ENCODE data around the gene RND3.

RND3 gene

DNA sequence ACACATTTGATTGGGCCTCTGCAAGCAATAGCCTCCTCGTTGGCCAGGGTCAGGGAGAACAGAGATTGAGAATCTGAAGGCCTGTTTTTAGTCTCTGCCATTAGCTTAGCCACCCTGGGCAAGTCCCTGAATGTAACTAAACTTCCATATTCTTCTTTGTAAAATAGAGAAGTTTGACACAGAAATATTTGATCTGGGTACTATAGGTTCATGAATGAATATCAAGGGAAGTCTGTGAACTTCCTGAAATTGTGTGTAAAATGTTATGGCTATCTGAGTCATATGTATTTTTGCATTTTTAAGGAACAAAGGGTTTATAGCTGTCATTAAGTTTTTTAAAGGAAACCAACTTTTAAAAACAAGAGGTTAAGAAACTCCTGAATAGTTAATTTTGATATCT, 23.2 kb downstream of the RND3 start:
- Histone ChIP-seq H3K9me3 (no peaks in the 10 kb centered on the region), H3K27ac (no peak overlapping the region), H3K4me1 (ENCODE audit: control insufficient read depth in 1 of 2, insufficient read depth in 1 of 2, low read depth in 1 of 2, low read length in 1 of 2) (no peaks in the 10 kb centered on the region), H3K4me3 (ENCODE audit: low read depth in 1 of 2, low read length in 1 of 2) (no peak overlapping the region), H3K36me3 (no peaks in the 10 kb centered on the region), H3K27me3 (no peaks in the 10 kb centered on the region)
- TF ChIP-seq, protein P1, sequence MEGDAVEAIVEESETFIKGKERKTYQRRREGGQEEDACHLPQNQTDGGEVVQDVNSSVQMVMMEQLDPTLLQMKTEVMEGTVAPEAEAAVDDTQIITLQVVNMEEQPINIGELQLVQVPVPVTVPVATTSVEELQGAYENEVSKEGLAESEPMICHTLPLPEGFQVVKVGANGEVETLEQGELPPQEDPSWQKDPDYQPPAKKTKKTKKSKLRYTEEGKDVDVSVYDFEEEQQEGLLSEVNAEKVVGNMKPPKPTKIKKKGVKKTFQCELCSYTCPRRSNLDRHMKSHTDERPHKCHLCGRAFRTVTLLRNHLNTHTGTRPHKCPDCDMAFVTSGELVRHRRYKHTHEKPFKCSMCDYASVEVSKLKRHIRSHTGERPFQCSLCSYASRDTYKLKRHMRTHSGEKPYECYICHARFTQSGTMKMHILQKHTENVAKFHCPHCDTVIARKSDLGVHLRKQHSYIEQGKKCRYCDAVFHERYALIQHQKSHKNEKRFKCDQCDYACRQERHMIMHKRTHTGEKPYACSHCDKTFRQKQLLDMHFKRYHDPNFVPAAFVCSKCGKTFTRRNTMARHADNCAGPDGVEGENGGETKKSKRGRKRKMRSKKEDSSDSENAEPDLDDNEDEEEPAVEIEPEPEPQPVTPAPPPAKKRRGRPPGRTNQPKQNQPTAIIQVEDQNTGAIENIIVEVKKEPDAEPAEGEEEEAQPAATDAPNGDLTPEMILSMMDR (IDR thresholded peaks at IDR 0.05), result no peak

DNA sequence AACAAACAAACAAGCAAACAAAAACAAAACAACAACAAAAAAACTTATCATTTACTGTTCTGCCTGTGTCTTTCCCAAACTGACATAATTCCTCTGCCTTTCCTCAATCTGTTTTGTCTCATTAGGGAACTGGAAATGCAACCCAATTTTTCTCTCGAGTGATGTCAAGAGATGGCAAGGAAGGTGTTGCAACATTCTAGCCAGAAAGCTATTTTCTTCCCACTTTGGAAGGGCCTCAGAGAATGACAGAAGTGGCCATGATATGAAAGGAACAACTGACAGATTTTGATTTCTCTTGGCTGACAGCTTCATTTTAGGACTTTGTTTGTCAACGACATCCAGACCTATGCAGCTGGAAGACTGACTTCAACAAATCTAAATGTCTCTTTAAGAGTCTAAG, 24.7 kb downstream of the RND3 start:
- Histone ChIP-seq H3K4me3 (ENCODE audit: low read depth in 1 of 2, low read length in 1 of 2) (no peak overlapping the region), H3K27ac (no peak overlapping the region), H3K36me3 (no peaks in the 10 kb centered on the region), H3K4me1 (ENCODE audit: control insufficient read depth in 1 of 2, insufficient read depth in 1 of 2, low read depth in 1 of 2, low read length in 1 of 2) (no peaks in the 10 kb centered on the region), H3K9me3 (no peaks in the 10 kb centered on the region), H3K27me3 (no peaks in the 10 kb centered on the region)
- TF ChIP-seq, protein P1 (IDR thresholded peaks at IDR 0.05), result no peak

GRCh38 chr2:150459281-150459680, 28.2 kb downstream of the RND3 start:
- H3K27ac ChIP-seq, result no peak overlapping the region
- TF ChIP-seq, protein P1 (IDR thresholded peaks at IDR 0.05), result no peak
- H3K4me3 ChIP-seq (ENCODE audit: low read depth in 1 of 2, low read length in 1 of 2), result no peak overlapping the region
- no peaks in the 10 kb centered on the region for H3K27me3 ChIP-seq
- H3K36me3 ChIP-seq, result no peaks in the 10 kb centered on the region
- H3K9me3 ChIP-seq, result no peaks in the 10 kb centered on the region
- no peaks in the 10 kb centered on the region for H3K4me1 ChIP-seq (ENCODE audit: control insufficient read depth in 1 of 2, insufficient read depth in 1 of 2, low read depth in 1 of 2, low read length in 1 of 2)

GRCh38 chr2:150450765-150451164, 36.7 kb downstream of the RND3 start:
- Histone ChIP-seq H3K4me1 (ENCODE audit: control insufficient read depth in 1 of 2, insufficient read depth in 1 of 2, low read depth in 1 of 2, low read length in 1 of 2) (no peaks in the 10 kb centered on the region), H3K9me3 (no peaks in the 10 kb centered on the region), H3K36me3 (no peaks in the 10 kb centered on the region), H3K27ac (no peak overlapping the region), H3K27me3 (no peaks in the 10 kb centered on the region), H3K4me3 (ENCODE audit: low read depth in 1 of 2, low read length in 1 of 2) (no peak overlapping the region)
- TF ChIP-seq, protein P1 (IDR thresholded peaks at IDR 0.05), result no peak

DNA sequence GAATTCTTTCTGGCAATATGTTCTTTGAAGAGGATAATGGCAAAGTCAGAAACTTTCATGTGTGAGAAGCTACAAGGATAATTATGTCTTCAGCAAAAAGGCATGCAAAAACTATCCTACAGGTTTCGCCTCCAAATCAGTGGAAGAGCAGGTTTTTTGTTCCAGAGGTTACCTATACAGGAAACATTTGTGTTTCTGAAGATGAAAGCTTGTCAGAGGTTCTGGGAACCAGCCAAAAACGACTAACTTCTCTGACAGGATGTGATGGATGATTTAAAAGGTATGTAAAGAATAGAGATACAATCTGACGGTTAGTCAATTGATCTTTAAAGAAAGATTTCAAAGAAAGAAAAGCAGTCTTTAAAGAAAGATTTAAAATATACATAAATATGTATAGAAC, 37.6 kb downstream of the RND3 start:
- Histone ChIP-seq H3K4me3 (ENCODE audit: low read depth in 1 of 2, low read length in 1 of 2) (no peak overlapping the region), H3K27ac (no peak overlapping the region)

More for the DNA sequence above, 37.6 kb downstream of the RND3 start:
- TF ChIP-seq, protein P1 (IDR thresholded peaks at IDR 0.05), result no peak
- Histone ChIP-seq H3K9me3 (no peaks in the 10 kb centered on the region), H3K4me1 (ENCODE audit: control insufficient read depth in 1 of 2, insufficient read depth in 1 of 2, low read depth in 1 of 2, low read length in 1 of 2) (no peaks in the 10 kb centered on the region), H3K36me3 (no peaks in the 10 kb centered on the region), H3K27me3 (no peaks in the 10 kb centered on the region)
